Measurements from ENCODE around the gene LRRC1. TPM values are rescaled to one million over a fixed set of nuclear protein-coding genes. Genes with fewer than 3 reads are reported as not detected.

LRRC1 gene
- total and polyA plus RNA-seq, 2 of the 13 experiments (the other 11 are each of a cell fraction or from before 2014, with no cell fraction given), result 15.6 to 27.7 TPM

GRCh38 chr6:53896196-53896595, 101.4 kb downstream of the LRRC1 start:
- TF ChIP-seq ZNF281 (CRISPR knock-in tag; IDR thresholded peaks at IDR 0.05; ENCODE audit: borderline replicate concordance), result peak; percentile 30; the same call in 1 of the 2 replicates
- no peak for TF ChIP-seq ZFP90 (CRISPR knock-in tag; IDR thresholded peaks at IDR 0.05; ENCODE audit: borderline replicate concordance)
- Histone ChIP-seq H3K27ac (ENCODE audit: extremely low read length, insufficient read depth, low read length) (no peak overlapping the region), H3K36me3 (replicated peaks in 1 of 2; ENCODE audit: control insufficient read depth in 1 of 2, insufficient read depth in 2 of 2, low read length in 2 of 2) (peaks cover 0 to 22% of the 10 kb centered on the region in 2 experiments; a peak in 2 of 5 replicates), H3K4me3 (replicated peaks in 1 of 3; ENCODE audit: insufficient read depth in 1 of 3, low read depth in 2 of 3, low read length in 3 of 3) (no peak overlapping the region), H4K20me1 (ENCODE audit: insufficient read depth, low read length) (no peaks in the 10 kb centered on the region), H3K4me2 (ENCODE audit: low read depth, low read length) (no peak overlapping the region), H3K27me3 (ENCODE audit: control insufficient read depth in 1 of 2, insufficient read depth in 2 of 2, low read length in 2 of 2) (no peaks in the 10 kb centered on the region), H3K9me3 (ENCODE audit: low read length) (no peaks in the 10 kb centered on the region), H3K79me2 (ENCODE audit: insufficient read depth, low read length) (no peaks in the 10 kb centered on the region), H2AFZ (ENCODE audit: low read length) (no peak overlapping the region), H3K9ac (ENCODE audit: insufficient read depth, low read depth, low read length) (no peak overlapping the region), H3K4me1 (ENCODE audit: insufficient read depth, low read length) (0 out of 2 replicates have a peak, but pooled peaks cover 7% of the 10 kb centered on the region)
- CTCF ChIA-PET (ENCODE audit: low intra/inter-chr PET ratio, low total read pairs), result no interaction called here
- DNase-seq (ENCODE audit: low spot score) (peak; percentile 35), ATAC-seq (no peak), FAIRE-seq (no peak)
- intact Hi-C loops (cut with micrococcal nuclease; ENCODE audit: unreplicated experiment), result loop anchor here (10.0 kb wide), 1 partner anchor 101 kb away; the partner anchor contains the start of gene LRRC1
- BruUV-seq (replicated peaks), result no TSS peak
- POLR2A ChIA-PET, result interaction anchor here (1.1 kb wide), 1 partner anchor 101 kb away, joined by 3 read pairs; the partner anchor contains the start of gene LRRC1
- in situ Hi-C loops (cut with HindIII; ENCODE audit: extremely low pct_ligation_motif_present, low pct_unique_long_range_greater_than_20kb), result no loop called here

- DNase-seq (ENCODE audit: low spot score) (no peak), ATAC-seq (no peak), FAIRE-seq (no peak)
- Histone ChIP-seq H4K20me1 (ENCODE audit: insufficient read depth, low read length) (no peaks in the 10 kb centered on the region), H3K9ac (ENCODE audit: insufficient read depth, low read depth, low read length) (no peak overlapping the region), H3K4me2 (ENCODE audit: low read depth, low read length) (no peak overlapping the region), H3K27ac (ENCODE audit: extremely low read length, insufficient read depth, low read length) (no peak overlapping the region), H3K79me2 (ENCODE audit: insufficient read depth, low read length) (no peaks in the 10 kb centered on the region), H2AFZ (ENCODE audit: low read length) (no peak overlapping the region), H3K4me3 (replicated peaks in 1 of 3; ENCODE audit: insufficient read depth in 1 of 3, low read depth in 2 of 3, low read length in 3 of 3) (no peak overlapping the region), H3K36me3 (replicated peaks in 1 of 2; ENCODE audit: control insufficient read depth in 1 of 2, insufficient read depth in 2 of 2, low read length in 2 of 2) (peaks cover 4 to 30% of the 10 kb centered on the region in 2 experiments; a peak in 4 of 5 replicates), H3K27me3 (ENCODE audit: control insufficient read depth in 1 of 2, insufficient read depth in 2 of 2, low read length in 2 of 2) (no peaks in the 10 kb centered on the region), H3K9me3 (ENCODE audit: low read length) (no peaks in the 10 kb centered on the region), H3K4me1 (ENCODE audit: insufficient read depth, low read length) (0 out of 2 replicates have a peak, but pooled peaks cover 7% of the 10 kb centered on the region)
- ChIA-PET POLR2A (no interaction called here), CTCF (ENCODE audit: low intra/inter-chr PET ratio, low total read pairs) (no interaction called here)
- intact Hi-C loops (cut with micrococcal nuclease; ENCODE audit: unreplicated experiment), result loop anchor here (10.0 kb wide), 1 partner anchor 103 kb away; the partner anchor contains the start of gene LRRC1
- TF ChIP-seq MAFK (conservative IDR thresholded peaks at IDR 0.05 in 1 of 2, IDR thresholded peaks at IDR 0.05 in 1 of 2; ENCODE audit: low read length in 2 of 2), result peak; percentile 32 to 63; a peak in 3 of 4 replicates
- peak; percentile 20; the same call in 1 of the 2 replicates for TF ChIP-seq MAFF (IDR thresholded peaks at IDR 0.05; ENCODE audit: low read depth, low read length)
- no peak for TF ChIP-seq ZKSCAN8 (CRISPR knock-in tag; IDR thresholded peaks at IDR 0.05; ENCODE audit: borderline replicate concordance)
- WGBS (ENCODE audit: low lambda C conversion rate), result 97% methylated on average over 2 of the region's 2 CpGs
- BruUV-seq (replicated peaks), result no TSS peak
- in situ Hi-C loops (cut with HindIII; ENCODE audit: extremely low pct_ligation_motif_present, low pct_unique_long_range_greater_than_20kb), result no loop called here
Observed at GRCh38 chr6:53898026-53898795, 103.4 kb downstream of the LRRC1 start.

Measured in HepG2 (cell line).